B cell (primary cell): ENCODE data around the gene PCDH8. TPM values are rescaled to one million over a fixed set of nuclear protein-coding genes. Genes with fewer than 3 reads are reported as not detected.

ENCODE experiments used
- ATAC-seq: fragments of 200-7000 bp; cut with Tn5 transposase; one replicate; pipeline ENCODE4 v1.10.0; 2021; ENCODE audit warnings: low read depth, mild to moderate bottlenecking, moderate number of reproducible peaks, moderate library complexity
- CTCF ChIA-PET: fragments of 350-600 bp; sonication (Branson Sonifier 250); formaldehyde crosslinking; loops from one replicate; lab custom pipeline; 2021; ENCODE audit warnings: antibody characterized with exemption, inconsistent platforms; lab: Charles Lee
- POLR2A ChIA-PET: fragments of 350-600 bp; sonication (Branson Sonifier 250); formaldehyde crosslinking; loops from one replicate; lab custom pipeline; 2021; ENCODE audit warnings: antibody characterized with exemption; lab: Charles Lee
- DNase-seq: peaks from one replicate; pipeline ENCODE4 v3.0.0; 2013
- H2AFZ ChIP-seq: 2 replicates; pipeline ENCODE4 v1.6.1; 2012; ENCODE audit warnings: mild to moderate bottlenecking, low read depth, low read length; ENCODE audit not compliant: insufficient read depth, poor library complexity, severe bottlenecking
- H3K27ac ChIP-seq, 2 donors: 1 replicate in 1 of 2; 2 replicates in 1 of 2; pipeline ENCODE4 v1.5.1; 2012 to 2013; ENCODE audit warnings: low read length in 2 of 2, mild to moderate bottlenecking in 2 of 2, moderate library complexity in 1 of 2
- H3K27me3 ChIP-seq, 4 experiments: fragments of 200-600 bp in 1 of 4; sonication (generic) in 1 of 4; replicated peaks in 1 of 4; 1 replicate in 2 of 4; 2 replicates in 2 of 4; pipeline versions ENCODE4 v1.6.1 to v1.7.0; 2013 to 2016; ENCODE audit warnings: low read length in 3 of 4, mild to moderate bottlenecking in 2 of 4, mixed read lengths in 1 of 4, moderate library complexity in 1 of 4; ENCODE audit not compliant: insufficient read depth in 4 of 4, control insufficient read depth in 3 of 4; ENCODE audit errors: control extremely low read depth in 1 of 4
- H3K36me3 ChIP-seq, 2 experiments: replicated peaks in 1 of 2; 1 replicate in 1 of 2; 2 replicates in 1 of 2; pipeline versions ENCODE4 v1.6.1 to v1.7.1; 2013; ENCODE audit warnings: low read length in 1 of 2; ENCODE audit not compliant: insufficient read depth in 2 of 2, control insufficient read depth in 1 of 2; ENCODE audit errors: control extremely low read depth in 1 of 2, extremely low read depth in 1 of 2
- H3K4me1 ChIP-seq, 2 donors: fragments of 200-600 bp in 1 of 2; sonication (generic) in 1 of 2; 1 replicate in 1 of 2; 2 replicates in 1 of 2; pipeline versions ENCODE4 v1.5.1 to v1.6.1; 2013 to 2017; ENCODE audit warnings: low read length in 2 of 2; ENCODE audit not compliant: control insufficient read depth in 2 of 2, insufficient read depth in 2 of 2
- H3K4me2 ChIP-seq: replicated peaks from 2 replicates; pipeline ENCODE3; 2012; ENCODE audit warnings: mild to moderate bottlenecking, low read depth, low read length; ENCODE audit not compliant: poor library complexity, severe bottlenecking
- H3K4me3 ChIP-seq, 5 experiments: fragments of 200-600 bp in 1 of 5; sonication (generic) in 1 of 5; 1 replicate in 3 of 5; 2 replicates in 2 of 5; pipeline versions ENCODE4 v1.5.1 to v1.7.0; 2011 to 2016; ENCODE audit warnings: low read length in 4 of 5, mild to moderate bottlenecking in 4 of 5, low read depth in 2 of 5, control low read depth in 1 of 5, moderate library complexity in 1 of 5; ENCODE audit not compliant: insufficient read depth in 1 of 5; ENCODE audit errors: control extremely low read depth in 1 of 5, extremely low read depth in 1 of 5
- H3K79me2 ChIP-seq: fragments of 200-600 bp; sonication (generic); one replicate; pipeline ENCODE4 v1.6.0; 2016; ENCODE audit warnings: low read length; ENCODE audit not compliant: control insufficient read depth, insufficient read depth
- H3K9ac ChIP-seq: fragments of 200-600 bp; sonication (generic); 2 replicates; pipeline ENCODE4 v1.6.1; 2017; ENCODE audit warnings: mild to moderate bottlenecking, low read length, moderate library complexity
- H3K9me3 ChIP-seq, 3 donors: one replicate each; pipeline versions ENCODE4 v1.6.1 to v1.7.1; 2013; ENCODE audit warnings: low read length in 2 of 3; ENCODE audit not compliant: control insufficient read depth in 2 of 3, insufficient read depth in 1 of 3; ENCODE audit errors: control extremely low read depth in 1 of 3
- H4K20me1 ChIP-seq: 2 replicates; pipeline ENCODE4 v1.6.0; 2012; ENCODE audit warnings: mild to moderate bottlenecking, low read length; ENCODE audit not compliant: insufficient read depth, control insufficient read depth, poor library complexity, severe bottlenecking
- H3K27ac Mint-ChIP-seq: one replicate; pipeline ENCODE4 v1.8.0; 2021; ENCODE audit warnings: mixed read lengths
- H3K27me3 Mint-ChIP-seq: one replicate; pipeline ENCODE4 v1.8.0; 2021; ENCODE audit warnings: mixed read lengths
- H3K4me1 Mint-ChIP-seq: one replicate; pipeline ENCODE4 v1.8.0; 2021; ENCODE audit warnings: mixed read lengths
- H3K4me3 Mint-ChIP-seq: one replicate; pipeline ENCODE4 v1.8.0; 2021; ENCODE audit warnings: mixed read lengths
- H3K9me3 Mint-ChIP-seq: one replicate; pipeline ENCODE4 v1.8.0; 2022; ENCODE audit warnings: mixed read lengths; ENCODE audit not compliant: insufficient read depth
- EZH2 ChIP-seq: IDR thresholded peaks from 2 replicates; pipeline ENCODE4 v1.6.1; 2012; ENCODE audit warnings: borderline replicate concordance, low read depth, mild to moderate bottlenecking, moderate library complexity, low read length; ENCODE audit not compliant: insufficient read depth, poor library complexity, severe bottlenecking
- WGBS: methylation state at CpG from one replicate; pipeline ENCODE4 v1.1.5; 2013; ENCODE audit warnings: missing lambda C conversion rate; ENCODE audit not compliant: insufficient coverage; 5-methylcytosine and 5-hydroxymethylcytosine counted together
- intact Hi-C: fragments of 100-400 bp; cut with micrococcal nuclease; formaldehyde crosslinking; loops from one replicate; pipeline ENCODE4 v1.10.0; 2022
- polyA plus RNA-seq: library from polyadenylated mRNA; depleted of rRNA; stranded (reverse); fragments of >200 nt; gene quantifications from 2 replicates; pipeline ENCODE4 v1.2.3, GENCODE V29; 2012
- total RNA-seq, 2 donors: library from RNA; stranded (reverse); fragments of 120-200 nt in 1 of 2; gene quantifications; 1 replicate in 1 of 2; 2 replicates in 1 of 2; pipeline versions ENCODE4 v1.2.3 to v1.2.4, GENCODE V29; 2013 to 2022
- TF ChIP-seq, protein P1 (sequence below): fragments of 200-600 bp; IDR thresholded peaks from one replicate; pipeline ENCODE4 v1.8.0; 2022; ENCODE audit warnings: antibody characterized with exemption, mild to moderate bottlenecking

The PCDH8 gene
- total and polyA plus RNA-seq, 2 donors (not counting 1 experiment from before 2014, with no cell fraction given) = not detected

DNA sequence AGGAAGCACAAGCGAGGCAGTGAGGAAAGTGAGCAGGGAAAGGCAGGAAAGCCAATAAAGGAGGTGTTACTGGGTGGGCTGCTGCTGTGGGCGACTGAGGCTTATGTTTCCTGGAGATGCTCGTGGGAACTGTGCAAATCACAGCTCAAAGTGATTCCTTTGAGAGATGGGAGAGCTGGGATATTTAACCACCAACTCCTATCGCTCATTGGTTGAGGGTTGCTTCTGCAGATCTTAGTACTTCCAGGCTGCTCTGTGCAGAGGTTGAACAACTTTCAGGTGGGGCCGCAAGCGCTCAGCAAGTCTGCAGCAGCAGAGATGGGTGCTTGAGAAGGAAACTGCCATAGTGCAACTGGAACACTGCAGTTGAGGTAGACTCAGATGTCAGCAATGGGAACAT is 8.4 kb downstream of the PCDH8 start:
- Histone ChIP-seq H3K4me1 (peaks cover 0 to 6% of the 10 kb centered on the region in 2 donors), H2AFZ (no peak overlapping the region), H3K27ac (no peak overlapping the region), H4K20me1 (no peaks in the 10 kb centered on the region), H3K9ac (no peak overlapping the region), H3K4me3 (no peak overlapping the region), H3K79me2 (no peaks in the 10 kb centered on the region), H3K36me3 (no peaks in the 10 kb centered on the region), H3K27me3 (peaks cover 0 to 29% (median 14%) of the 10 kb centered on the region in 4 experiments), H3K4me2 (no peak overlapping the region), H3K9me3 (peaks cover 0 to 6% (median 0%) of the 10 kb centered on the region in 3 donors)
- intact Hi-C loops = no loop called here
- TF ChIP-seq, protein P1, sequence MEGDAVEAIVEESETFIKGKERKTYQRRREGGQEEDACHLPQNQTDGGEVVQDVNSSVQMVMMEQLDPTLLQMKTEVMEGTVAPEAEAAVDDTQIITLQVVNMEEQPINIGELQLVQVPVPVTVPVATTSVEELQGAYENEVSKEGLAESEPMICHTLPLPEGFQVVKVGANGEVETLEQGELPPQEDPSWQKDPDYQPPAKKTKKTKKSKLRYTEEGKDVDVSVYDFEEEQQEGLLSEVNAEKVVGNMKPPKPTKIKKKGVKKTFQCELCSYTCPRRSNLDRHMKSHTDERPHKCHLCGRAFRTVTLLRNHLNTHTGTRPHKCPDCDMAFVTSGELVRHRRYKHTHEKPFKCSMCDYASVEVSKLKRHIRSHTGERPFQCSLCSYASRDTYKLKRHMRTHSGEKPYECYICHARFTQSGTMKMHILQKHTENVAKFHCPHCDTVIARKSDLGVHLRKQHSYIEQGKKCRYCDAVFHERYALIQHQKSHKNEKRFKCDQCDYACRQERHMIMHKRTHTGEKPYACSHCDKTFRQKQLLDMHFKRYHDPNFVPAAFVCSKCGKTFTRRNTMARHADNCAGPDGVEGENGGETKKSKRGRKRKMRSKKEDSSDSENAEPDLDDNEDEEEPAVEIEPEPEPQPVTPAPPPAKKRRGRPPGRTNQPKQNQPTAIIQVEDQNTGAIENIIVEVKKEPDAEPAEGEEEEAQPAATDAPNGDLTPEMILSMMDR = no peak
- no peak for TF ChIP-seq EZH2
- Mint-ChIP-seq H3K27me3 (peaks cover 55% of the 10 kb centered on the region), H3K4me1 (peaks cover 4% of the 10 kb centered on the region), H3K4me3 (no peak overlapping the region), H3K27ac (no peak overlapping the region), H3K9me3 (no peaks in the 10 kb centered on the region)
- ChIA-PET CTCF (no interaction called here), POLR2A (no interaction called here)
- ATAC-seq (no peak), DNase-seq (no peak)
- 88% methylated on average over 6 of the region's 6 CpGs for WGBS

DNA sequence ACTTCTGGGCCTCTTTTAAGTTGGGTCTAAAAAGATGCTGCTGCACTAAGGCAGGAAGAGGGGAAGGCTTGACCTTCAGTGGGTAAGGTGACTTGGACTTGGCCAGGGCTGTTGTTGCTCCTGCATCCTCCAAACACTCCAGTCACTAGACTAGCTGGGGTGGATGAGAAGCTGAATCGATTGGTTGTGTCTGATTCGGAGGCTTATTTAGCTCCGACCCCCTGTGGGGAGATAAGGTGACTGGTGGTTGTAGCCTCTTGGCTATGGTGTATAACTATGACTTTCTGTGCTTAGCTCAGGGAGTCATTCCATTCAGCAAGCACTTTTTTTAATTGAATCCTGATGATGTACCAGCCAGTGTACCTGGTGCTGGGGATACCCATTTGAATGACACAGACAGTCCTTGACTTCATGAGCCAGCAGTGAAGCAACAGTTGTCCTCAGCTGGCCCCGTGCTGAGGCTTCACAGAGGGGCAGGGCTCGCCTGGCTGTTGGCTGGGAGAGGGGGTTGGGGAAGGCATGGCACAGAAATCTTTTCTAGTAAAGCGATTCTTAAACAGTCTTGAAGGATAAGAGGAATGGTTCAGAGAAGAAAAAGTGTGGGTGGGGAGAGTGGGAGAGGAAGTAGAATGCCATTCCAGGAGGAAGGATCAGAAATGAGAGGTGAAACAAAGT is 9.9 kb downstream of the PCDH8 start:
- Histone ChIP-seq H3K4me3 (no peak overlapping the region), H3K9ac (no peak overlapping the region), H3K27me3 (peaks cover 0 to 20% (median 7%) of the 10 kb centered on the region in 4 experiments), H3K4me2 (no peak overlapping the region), H3K79me2 (no peaks in the 10 kb centered on the region), H3K27ac (no peak overlapping the region), H4K20me1 (no peaks in the 10 kb centered on the region), H3K9me3 (no peaks in the 10 kb centered on the region), H3K36me3 (no peaks in the 10 kb centered on the region), H2AFZ (no peak overlapping the region), H3K4me1 (no peaks in the 10 kb centered on the region)
- intact Hi-C loops = no loop called here
- Mint-ChIP-seq H3K4me3 (no peak overlapping the region), H3K27ac (no peak overlapping the region), H3K27me3 (peaks cover 46% of the 10 kb centered on the region), H3K9me3 (no peaks in the 10 kb centered on the region), H3K4me1 (no peaks in the 10 kb centered on the region)
- CTCF ChIA-PET = no interaction called here
- 55% methylated on average over 3 of the region's 6 CpGs for WGBS
- POLR2A ChIA-PET = no interaction called here
- no peak for TF ChIP-seq EZH2
- no peak for ATAC-seq
- DNase-seq = no peak
